Natural killer cell treated with Interleukin-12 subunit alpha and Interleukin-12 subunit beta and Interleukin-15 and Interleukin-18, amount 100 ng/mL, for 72 hours (primary cell): ENCODE data around the gene PRKCZ. TPM values are rescaled to one million over a fixed set of nuclear protein-coding genes. Genes with fewer than 3 reads are reported as not detected.

Experiments
- ATAC-seq, 2 donors: fragments of 150-1000 bp; cut with Tn5 transposase in 1 of 2; sonication (Bioruptor Pico), chemical (Tn5 transposase) in 1 of 2; 2 replicates each; pipeline ENCODE4 v1.10.0; 2021
- DNase-seq: peaks from one replicate; pipeline ENCODE4 v3.0.0; 2022; ENCODE audit warnings: low spot score
- H3K27ac Mint-ChIP-seq, 2 donors: 1 replicate in 1 of 2; 2 replicates in 1 of 2; pipeline ENCODE4 v1.8.0; 2022; ENCODE audit warnings: mixed read lengths in 2 of 2, mild to moderate bottlenecking in 1 of 2, moderate library complexity in 1 of 2
- H3K27me3 Mint-ChIP-seq, 2 donors: 1 replicate in 1 of 2; 2 replicates in 1 of 2; pipeline ENCODE4 v1.8.0; 2022; ENCODE audit warnings: mixed read lengths in 2 of 2
- H3K36me3 Mint-ChIP-seq: one replicate; pipeline ENCODE4 v1.8.0; 2022; ENCODE audit warnings: mixed read lengths
- H3K4me1 Mint-ChIP-seq, 2 donors: 1 replicate in 1 of 2; 2 replicates in 1 of 2; pipeline ENCODE4 v1.8.0; 2022; ENCODE audit warnings: low read depth in 2 of 2, mixed read lengths in 2 of 2, mild to moderate bottlenecking in 1 of 2
- H3K4me3 Mint-ChIP-seq: one replicate; pipeline ENCODE4 v1.8.0; 2022; ENCODE audit warnings: mixed read lengths
- H3K9me3 Mint-ChIP-seq: 2 replicates; pipeline ENCODE4 v1.8.0; 2022; ENCODE audit warnings: mixed read lengths
- total RNA-seq, 2 donors: library from RNA; stranded (reverse); gene quantifications; one replicate each; pipeline ENCODE4 v1.2.3, GENCODE V29; 2022

The PRKCZ gene
- total RNA-seq, 2 donors from 2014 or later, result 10.8 to 13.2 TPM

DNA sequence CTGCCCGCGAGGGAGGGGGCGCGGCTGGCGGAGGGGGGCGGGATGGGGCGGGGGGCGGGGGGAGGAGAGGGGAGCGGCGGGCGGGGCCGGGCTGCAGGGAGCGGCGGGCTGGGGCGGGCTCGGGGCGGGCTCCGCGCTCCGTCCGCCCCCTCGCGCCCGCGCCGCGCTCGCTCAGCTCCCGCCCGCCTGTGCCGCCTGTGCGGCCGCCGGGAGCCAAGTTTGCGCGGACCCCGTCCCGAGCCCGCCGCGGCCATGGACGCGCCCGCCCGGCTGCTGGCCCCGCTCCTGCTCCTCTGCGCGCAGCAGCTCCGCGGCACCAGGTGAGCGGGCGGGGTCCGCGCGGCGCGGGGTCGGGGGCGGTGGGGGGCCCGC lies 31.1 kb upstream of the PRKCZ start, which contains the start of gene GABRD:
Gene GABRD (plus strand): TSS at position 174 of the 372 bp plus-strand sequence. CDS start 79 bp downstream, at position 253.
- Mint-ChIP-seq H3K4me3 (no peak within 1 kb of the TSS), H3K4me1 (peaks cover 0 to 3% of the 10 kb centered on the region in 2 donors), H3K27me3 (peaks cover 28% of the 10 kb centered on the region in 2 donors), H3K27ac (no peak within 1 kb of the TSS), H3K36me3 (no peaks in the 10 kb centered on the region), H3K9me3 (no peaks in the 10 kb centered on the region)
- peak in 1 of 2 donors; percentile 44 for ATAC-seq
- DNase-seq, result no peak

DNA sequence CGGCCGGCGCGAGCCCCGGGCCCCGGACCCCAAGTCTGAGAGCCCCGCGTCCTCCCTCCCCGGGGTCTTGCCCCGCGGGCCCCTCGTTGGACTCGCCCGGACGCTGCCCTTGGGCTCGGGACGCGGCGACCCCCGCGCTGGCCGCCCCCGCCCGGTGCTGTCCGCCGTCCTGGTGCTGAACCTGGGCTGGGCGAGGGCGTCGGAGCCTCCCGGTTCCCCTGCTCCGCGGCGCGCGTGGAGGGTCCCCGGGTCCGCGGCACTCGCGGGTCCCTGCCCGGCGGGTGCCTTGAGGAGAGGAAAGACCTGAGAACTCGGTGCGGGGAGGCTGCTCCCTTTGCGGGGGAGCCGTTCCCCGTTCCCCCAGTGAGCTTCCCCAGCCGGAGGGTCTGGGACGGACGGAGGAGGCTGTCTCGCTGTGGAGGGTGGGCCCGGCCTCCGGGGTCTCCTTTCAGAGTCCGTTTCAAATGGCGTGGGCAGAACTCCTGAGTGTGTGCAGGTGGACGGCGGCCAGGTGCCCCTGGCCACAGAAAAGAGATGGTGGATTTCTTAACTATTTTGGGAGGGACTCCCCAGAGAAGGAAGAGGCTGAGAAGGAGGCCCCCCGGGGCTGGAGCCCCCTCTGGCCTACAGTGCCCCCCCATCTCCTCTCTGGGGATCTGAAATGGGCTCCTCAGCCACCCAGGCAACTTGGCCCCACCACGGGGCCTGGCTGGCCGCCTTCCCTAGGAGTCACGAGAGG lies 30.5 kb upstream of the PRKCZ start:
- Mint-ChIP-seq H3K4me1 (peaks cover 0 to 3% of the 10 kb centered on the region in 2 donors), H3K27ac (no peak overlapping the region), H3K36me3 (no peaks in the 10 kb centered on the region), H3K9me3 (no peaks in the 10 kb centered on the region), H3K27me3 (peaks cover 27 to 28% of the 10 kb centered on the region in 2 donors), H3K4me3 (no peak overlapping the region)
- DNase-seq (no peak), ATAC-seq (peak in 1 of 2 donors; percentile 34)

DNA sequence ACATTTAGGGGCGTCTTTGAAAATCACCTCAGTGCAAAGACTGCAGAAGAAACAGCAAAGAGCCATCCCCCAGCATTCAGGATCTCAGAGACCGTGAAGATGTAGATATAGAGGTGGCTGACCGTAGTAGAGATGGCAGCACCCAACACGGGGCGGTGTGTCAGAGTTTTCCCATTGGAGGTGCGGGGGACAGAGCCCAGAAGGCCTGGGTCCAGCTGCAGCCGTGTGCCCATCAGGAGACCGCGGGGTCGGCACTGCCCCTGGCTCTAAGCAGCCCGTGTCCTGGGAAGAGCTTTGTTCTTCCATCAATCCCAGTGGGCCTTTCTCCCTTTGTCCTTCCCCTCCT lies 29.9 kb upstream of the PRKCZ start:
- H3K27me3 Mint-ChIP-seq, result peaks cover 25 to 28% of the 10 kb centered on the region in 2 donors
- DNase-seq (no peak), ATAC-seq (no peak)
- peaks cover 0 to 3% of the 10 kb centered on the region in 2 donors for H3K4me1 Mint-ChIP-seq
- H3K4me3 Mint-ChIP-seq, result no peak overlapping the region
- no peak overlapping the region for H3K27ac Mint-ChIP-seq
- H3K36me3 Mint-ChIP-seq, result no peaks in the 10 kb centered on the region
- no peaks in the 10 kb centered on the region for H3K9me3 Mint-ChIP-seq

DNA sequence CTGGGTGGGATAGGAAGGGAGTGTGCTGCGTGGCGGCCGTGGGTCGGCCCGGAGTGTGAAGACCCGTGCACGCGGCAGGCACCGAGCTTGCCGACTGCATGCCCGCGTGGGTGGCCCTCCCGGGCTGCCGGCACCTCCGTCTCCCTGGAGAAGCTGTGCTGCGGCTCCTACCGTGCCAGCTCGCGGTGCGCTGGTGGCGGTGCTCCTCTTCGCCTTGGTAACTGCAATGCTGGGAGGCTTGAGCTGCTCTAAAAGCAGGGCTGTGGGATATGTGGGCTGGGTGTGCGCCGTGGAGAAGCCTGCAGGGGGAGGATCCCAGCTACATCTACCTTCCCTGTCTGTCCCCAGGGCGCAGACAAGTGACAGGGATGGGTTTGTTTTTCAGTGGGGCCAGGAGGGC lies 28.7 kb upstream of the PRKCZ start:
- Mint-ChIP-seq H3K4me3 (no peak overlapping the region), H3K4me1 (peaks cover 0 to 3% of the 10 kb centered on the region in 2 donors), H3K36me3 (no peaks in the 10 kb centered on the region), H3K9me3 (no peaks in the 10 kb centered on the region), H3K27me3 (peaks cover 21 to 25% of the 10 kb centered on the region in 2 donors), H3K27ac (no peak overlapping the region)
- ATAC-seq, result no peak
- DNase-seq, result no peak

DNA sequence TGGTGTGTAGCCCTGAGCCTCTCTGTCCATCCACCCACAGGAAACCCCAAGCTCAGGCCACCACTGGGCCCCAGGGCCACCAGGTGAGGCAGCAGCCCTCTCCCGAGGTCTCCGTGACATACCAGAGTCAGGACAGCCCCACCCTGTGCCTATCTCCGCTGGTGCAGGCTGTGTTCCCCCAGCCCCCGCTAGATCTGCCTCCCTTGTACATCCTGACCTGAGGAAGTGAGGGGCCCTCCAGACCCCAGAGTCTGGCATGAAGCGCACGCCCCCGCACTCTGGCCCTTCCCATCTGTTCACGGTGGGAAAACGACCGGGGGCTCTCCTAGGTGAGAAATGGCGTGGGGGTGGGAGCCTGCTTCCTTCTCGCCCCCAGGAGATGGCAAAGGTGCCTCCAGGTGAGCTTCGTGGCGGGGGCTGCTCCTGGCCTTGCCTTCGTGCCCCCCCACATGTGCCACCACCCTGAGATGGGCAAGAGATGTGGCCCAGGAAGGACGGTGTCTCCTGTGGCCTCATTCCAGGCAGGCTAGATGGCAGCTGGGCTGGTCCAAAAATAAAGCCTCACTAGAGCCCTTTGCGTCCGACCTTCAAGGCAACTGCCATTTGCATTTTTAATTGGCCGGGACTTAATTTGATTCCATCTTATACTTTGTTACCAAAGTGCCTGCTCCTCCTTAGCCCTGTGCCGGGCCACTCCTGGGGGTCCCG lies 28.0 kb upstream of the PRKCZ start:
- H3K4me3 Mint-ChIP-seq, result no peak overlapping the region
- DNase-seq (no peak), ATAC-seq (no peak)
- no peaks in the 10 kb centered on the region for H3K9me3 Mint-ChIP-seq
- peaks cover 19% of the 10 kb centered on the region in 2 donors for H3K27me3 Mint-ChIP-seq
- H3K27ac Mint-ChIP-seq, result no peak overlapping the region
- no peaks in the 10 kb centered on the region for H3K36me3 Mint-ChIP-seq
- peaks cover 0 to 3% of the 10 kb centered on the region in 2 donors for H3K4me1 Mint-ChIP-seq

DNA sequence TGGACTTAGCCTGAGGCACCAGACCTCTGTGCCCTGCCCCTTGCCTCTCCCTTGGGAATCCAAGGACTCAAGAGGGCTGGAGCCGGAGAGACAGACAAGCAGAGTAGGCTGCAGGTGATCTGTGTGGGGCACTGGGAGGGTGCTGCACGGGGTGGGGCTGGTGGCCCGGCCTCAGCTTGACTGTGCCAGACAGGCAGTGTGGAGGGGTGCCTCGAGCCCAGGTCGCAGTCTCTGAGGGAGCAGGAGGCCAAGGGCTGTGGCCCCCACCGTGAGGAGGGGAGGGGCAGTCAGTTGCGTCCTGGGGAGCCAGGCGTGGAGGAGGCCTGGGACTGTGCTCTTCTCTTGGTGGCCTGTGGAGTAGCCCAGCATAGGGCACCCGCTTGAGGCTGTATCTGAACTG lies 27.0 kb upstream of the PRKCZ start:
- H3K4me3 Mint-ChIP-seq, result no peak overlapping the region

DNA sequence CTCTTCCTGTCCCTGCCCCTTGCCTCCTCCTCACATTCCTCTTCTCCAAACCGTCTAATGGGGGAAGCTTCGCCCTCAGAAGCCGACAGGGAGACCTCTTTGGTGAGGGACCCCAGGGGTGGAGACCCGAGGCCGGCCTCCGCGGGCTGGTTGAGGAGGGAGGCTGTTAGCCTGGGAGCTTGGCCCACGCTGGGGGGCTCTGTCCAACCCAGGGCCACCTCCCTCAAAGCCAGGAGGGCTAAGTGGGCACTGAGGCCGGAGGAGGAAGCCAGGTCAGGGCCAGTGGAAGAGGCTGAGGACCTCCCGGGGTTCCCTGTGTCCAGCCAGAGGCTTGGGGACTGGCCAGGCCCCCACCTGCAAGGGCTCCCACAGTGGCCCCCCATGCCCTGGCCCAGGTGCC lies 25.8 kb upstream of the PRKCZ start:
- no peak overlapping the region for H3K27ac Mint-ChIP-seq
- no peak for DNase-seq
- no peak for ATAC-seq
- H3K4me3 Mint-ChIP-seq, result no peak overlapping the region
- peaks cover 6 to 12% of the 10 kb centered on the region in 2 donors for H3K27me3 Mint-ChIP-seq
- H3K9me3 Mint-ChIP-seq, result no peaks in the 10 kb centered on the region
- H3K4me1 Mint-ChIP-seq, result no peaks in the 10 kb centered on the region
- no peaks in the 10 kb centered on the region for H3K36me3 Mint-ChIP-seq

More for the DNA sequence above, 27.0 kb upstream of the PRKCZ start:
- ATAC-seq (peak in 1 of 2 donors; percentile 7), DNase-seq (no peak)
- Mint-ChIP-seq H3K4me1 (peaks cover 0 to 3% of the 10 kb centered on the region in 2 donors), H3K27ac (no peak overlapping the region), H3K9me3 (no peaks in the 10 kb centered on the region), H3K27me3 (peaks cover 10 to 16% of the 10 kb centered on the region in 2 donors), H3K36me3 (no peaks in the 10 kb centered on the region)

DNA sequence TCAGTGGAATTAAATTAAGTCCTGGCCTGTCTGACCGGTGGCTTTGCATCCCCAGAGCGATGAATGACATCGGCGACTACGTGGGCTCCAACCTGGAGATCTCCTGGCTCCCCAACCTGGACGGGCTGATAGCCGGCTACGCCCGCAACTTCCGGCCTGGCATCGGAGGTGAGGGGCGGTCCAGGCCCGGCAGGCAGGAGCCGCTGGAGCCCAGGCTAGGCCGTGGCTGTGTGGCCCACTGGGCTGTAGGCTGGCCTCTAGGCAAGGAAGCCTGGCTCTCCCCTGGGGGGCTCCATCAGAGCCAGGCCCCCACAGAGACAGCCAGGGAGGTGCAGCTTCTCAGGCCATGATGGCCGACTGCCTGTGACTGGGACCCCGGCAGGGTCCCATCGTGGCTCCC lies 25.3 kb upstream of the PRKCZ start:
- no peak for ATAC-seq

DNA sequence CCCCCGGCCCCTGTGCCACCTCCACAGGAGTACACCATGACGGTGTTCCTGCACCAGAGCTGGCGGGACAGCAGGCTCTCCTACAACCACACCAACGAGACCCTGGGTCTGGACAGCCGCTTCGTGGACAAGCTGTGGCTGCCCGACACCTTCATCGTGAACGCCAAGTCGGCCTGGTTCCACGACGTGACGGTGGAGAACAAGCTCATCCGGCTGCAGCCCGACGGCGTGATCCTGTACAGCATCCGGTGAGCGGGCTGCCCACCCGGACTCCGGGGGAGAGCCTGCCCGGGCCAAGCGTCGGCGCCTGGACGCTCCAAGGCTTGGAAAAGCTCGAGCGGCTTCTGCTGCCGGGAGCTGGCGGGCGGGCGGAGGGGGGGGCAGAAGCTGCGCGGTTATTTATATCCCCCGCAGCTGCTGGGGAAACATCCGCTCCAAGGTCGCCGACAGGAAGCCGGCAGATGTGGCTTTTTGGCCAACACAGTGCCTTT lies 24.7 kb upstream of the PRKCZ start:
- Mint-ChIP-seq H3K27ac (no peak overlapping the region), H3K4me3 (no peak overlapping the region), H3K36me3 (no peaks in the 10 kb centered on the region), H3K9me3 (no peaks in the 10 kb centered on the region), H3K27me3 (peaks cover 6 to 12% of the 10 kb centered on the region in 2 donors), H3K4me1 (no peaks in the 10 kb centered on the region)
- ATAC-seq, result no peak
- no peak for DNase-seq

More for the DNA sequence above, 25.3 kb upstream of the PRKCZ start:
- Mint-ChIP-seq H3K27me3 (peaks cover 6 to 12% of the 10 kb centered on the region in 2 donors), H3K36me3 (no peaks in the 10 kb centered on the region), H3K9me3 (no peaks in the 10 kb centered on the region), H3K27ac (no peak overlapping the region), H3K4me3 (no peak overlapping the region), H3K4me1 (no peaks in the 10 kb centered on the region)
- DNase-seq, result no peak

DNA sequence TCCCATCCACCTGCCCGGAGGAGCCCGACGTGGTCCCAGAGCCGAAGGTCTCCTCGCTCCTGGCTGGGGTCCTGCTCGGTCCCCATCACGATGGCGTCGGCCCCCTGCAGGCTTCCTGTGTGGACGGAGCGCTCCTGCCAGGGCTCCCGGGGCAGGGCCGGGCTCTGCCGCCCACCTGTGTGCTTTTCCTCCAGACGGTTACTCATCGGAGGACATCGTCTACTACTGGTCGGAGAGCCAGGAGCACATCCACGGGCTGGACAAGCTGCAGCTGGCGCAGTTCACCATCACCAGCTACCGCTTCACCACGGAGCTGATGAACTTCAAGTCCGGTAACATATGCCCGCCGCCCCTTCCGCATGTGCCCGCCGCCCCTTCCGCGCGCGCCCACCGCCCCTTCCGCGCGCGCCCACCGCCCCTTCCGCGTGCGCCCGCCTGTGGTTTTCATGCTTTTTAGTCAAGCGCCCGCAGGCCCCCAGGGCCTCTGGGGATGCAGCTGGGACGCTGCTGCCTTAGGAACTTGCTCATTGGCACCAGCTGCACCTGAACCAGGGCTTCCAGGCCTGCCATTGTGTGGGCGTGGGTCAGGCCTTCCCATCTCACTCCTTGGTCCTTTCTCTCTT lies 22.1 kb upstream of the PRKCZ start:
- no peak overlapping the region for H3K27ac Mint-ChIP-seq

DNA sequence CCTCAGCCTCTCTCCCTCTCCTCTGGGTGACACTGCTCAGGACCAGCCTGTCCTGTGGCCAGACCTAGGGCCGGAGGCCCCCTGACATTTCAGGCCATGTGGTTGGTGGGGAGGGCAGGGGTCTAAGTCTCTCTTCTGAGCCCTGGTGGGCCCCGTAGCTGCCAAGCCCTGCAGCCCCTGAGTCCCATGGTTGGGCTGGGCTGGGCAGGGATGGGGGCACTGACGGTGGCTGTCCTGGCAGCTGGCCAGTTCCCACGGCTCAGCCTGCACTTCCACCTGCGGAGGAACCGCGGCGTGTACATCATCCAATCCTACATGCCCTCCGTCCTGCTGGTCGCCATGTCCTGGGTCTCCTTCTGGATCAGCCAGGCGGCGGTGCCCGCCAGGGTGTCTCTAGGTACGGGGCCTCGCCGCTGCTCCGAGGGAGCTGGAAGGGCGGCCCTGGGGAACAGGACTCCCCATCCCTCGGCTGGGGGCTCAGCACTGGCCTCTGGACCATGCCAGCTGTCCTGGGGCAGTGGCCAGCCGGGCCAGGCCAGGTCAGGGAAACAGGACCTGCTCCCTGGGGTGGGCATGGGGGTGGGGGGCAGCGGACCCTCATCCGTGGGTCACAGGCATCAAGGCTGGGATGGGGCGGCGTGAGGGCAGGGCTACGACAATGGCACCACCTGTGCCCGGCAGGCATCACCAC lies 21.2 kb upstream of the PRKCZ start:
- no peaks in the 10 kb centered on the region for H3K9me3 Mint-ChIP-seq
- H3K4me3 Mint-ChIP-seq, result no peak overlapping the region
- H3K27me3 Mint-ChIP-seq, result no peaks in the 10 kb centered on the region
- DNase-seq (no peak), ATAC-seq (no peak)
- H3K4me1 Mint-ChIP-seq, result no peaks in the 10 kb centered on the region
- no peaks in the 10 kb centered on the region for H3K36me3 Mint-ChIP-seq
- H3K27ac Mint-ChIP-seq, result no peak overlapping the region

More for the DNA sequence above, 22.1 kb upstream of the PRKCZ start:
- no peaks in the 10 kb centered on the region for H3K9me3 Mint-ChIP-seq
- ATAC-seq (no peak), DNase-seq (no peak)
- H3K27me3 Mint-ChIP-seq, result no peaks in the 10 kb centered on the region
- no peak overlapping the region for H3K4me3 Mint-ChIP-seq
- no peaks in the 10 kb centered on the region for H3K36me3 Mint-ChIP-seq
- no peaks in the 10 kb centered on the region for H3K4me1 Mint-ChIP-seq

DNA sequence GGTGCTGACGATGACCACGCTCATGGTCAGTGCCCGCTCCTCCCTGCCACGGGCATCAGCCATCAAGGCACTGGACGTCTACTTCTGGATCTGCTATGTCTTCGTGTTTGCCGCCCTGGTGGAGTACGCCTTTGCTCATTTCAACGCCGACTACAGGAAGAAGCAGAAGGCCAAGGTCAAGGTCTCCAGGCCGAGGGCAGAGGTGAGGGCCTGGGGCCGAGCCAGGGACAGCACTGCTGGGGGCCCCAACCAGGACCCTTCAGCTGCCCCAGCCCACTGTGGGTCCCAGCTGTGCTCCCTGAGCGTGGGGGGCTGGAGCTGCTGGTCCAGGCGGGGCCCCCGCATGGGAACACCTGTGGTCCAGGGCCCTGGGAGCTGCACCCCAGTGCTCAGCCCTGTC lies 20.6 kb upstream of the PRKCZ start:
- no peaks in the 10 kb centered on the region for H3K4me1 Mint-ChIP-seq
- H3K4me3 Mint-ChIP-seq, result no peak overlapping the region
- ATAC-seq (no peak), DNase-seq (no peak)
- no peaks in the 10 kb centered on the region for H3K27me3 Mint-ChIP-seq
- no peaks in the 10 kb centered on the region for H3K36me3 Mint-ChIP-seq
- no peak overlapping the region for H3K27ac Mint-ChIP-seq
- H3K9me3 Mint-ChIP-seq, result no peaks in the 10 kb centered on the region

DNA sequence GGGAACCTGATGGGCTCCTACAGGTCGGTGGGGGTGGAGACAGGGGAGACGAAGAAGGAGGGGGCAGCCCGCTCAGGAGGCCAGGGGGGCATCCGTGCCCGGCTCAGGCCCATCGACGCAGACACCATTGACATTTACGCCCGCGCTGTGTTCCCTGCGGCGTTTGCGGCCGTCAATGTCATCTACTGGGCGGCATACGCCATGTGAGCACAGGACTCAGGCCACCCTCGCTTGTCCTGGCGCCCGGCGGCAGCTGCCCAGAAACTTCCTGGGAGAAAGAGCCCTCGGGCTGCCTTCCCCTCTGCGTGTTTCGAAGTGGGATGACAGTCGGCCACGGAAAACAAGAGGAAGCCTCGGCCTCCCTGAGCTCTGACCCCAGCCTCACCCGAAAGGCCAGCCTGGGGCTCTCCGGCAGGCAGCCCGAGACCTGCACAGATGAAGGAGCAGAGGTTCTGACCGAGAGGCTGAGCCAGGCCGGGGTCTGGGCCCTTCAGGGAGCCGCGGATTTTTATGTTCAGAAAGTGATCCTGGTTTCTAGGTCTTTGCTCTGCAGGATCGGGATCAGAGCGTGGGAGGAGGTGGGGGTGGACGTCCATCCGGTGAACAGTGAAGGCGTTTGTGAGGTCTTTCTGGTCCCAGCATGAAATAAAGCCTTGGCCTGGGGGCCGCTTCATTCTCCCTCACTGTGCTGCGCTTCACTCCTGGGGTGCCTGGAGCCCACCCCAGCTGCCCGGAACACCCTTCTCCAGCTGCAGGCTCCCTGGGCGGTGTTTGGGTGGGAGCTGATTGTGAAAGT lies 19.9 kb upstream of the PRKCZ start:
- no peaks in the 10 kb centered on the region for H3K27me3 Mint-ChIP-seq
- no peaks in the 10 kb centered on the region for H3K4me1 Mint-ChIP-seq
- ATAC-seq (no peak), DNase-seq (no peak)
- no peaks in the 10 kb centered on the region for H3K36me3 Mint-ChIP-seq
- no peak overlapping the region for H3K27ac Mint-ChIP-seq
- H3K9me3 Mint-ChIP-seq, result no peaks in the 10 kb centered on the region
- no peak overlapping the region for H3K4me3 Mint-ChIP-seq
